Panc1 (cell line): ENCODE data around the gene RABL6.

Source experiments
- POLR2AphosphoS5 ChIP-seq: IDR thresholded peaks from 2 replicates; pipeline ENCODE4 v1.6.1; 2012; ENCODE audit warnings: mild to moderate bottlenecking, low read depth, low read length, moderate library complexity
- TCF7L2 ChIP-seq: IDR thresholded peaks from 2 replicates; pipeline ENCODE4 v1.6.1; 2011; ENCODE audit warnings: mild to moderate bottlenecking, low read depth, low read length, inconsistent platforms
- TF ChIP-seq, protein P1 (sequence below): fragments of 450-650 bp; IDR thresholded peaks from 2 replicates; pipeline ENCODE4 v1.5.1; 2017; ENCODE audit warnings: mild to moderate bottlenecking

DNA sequence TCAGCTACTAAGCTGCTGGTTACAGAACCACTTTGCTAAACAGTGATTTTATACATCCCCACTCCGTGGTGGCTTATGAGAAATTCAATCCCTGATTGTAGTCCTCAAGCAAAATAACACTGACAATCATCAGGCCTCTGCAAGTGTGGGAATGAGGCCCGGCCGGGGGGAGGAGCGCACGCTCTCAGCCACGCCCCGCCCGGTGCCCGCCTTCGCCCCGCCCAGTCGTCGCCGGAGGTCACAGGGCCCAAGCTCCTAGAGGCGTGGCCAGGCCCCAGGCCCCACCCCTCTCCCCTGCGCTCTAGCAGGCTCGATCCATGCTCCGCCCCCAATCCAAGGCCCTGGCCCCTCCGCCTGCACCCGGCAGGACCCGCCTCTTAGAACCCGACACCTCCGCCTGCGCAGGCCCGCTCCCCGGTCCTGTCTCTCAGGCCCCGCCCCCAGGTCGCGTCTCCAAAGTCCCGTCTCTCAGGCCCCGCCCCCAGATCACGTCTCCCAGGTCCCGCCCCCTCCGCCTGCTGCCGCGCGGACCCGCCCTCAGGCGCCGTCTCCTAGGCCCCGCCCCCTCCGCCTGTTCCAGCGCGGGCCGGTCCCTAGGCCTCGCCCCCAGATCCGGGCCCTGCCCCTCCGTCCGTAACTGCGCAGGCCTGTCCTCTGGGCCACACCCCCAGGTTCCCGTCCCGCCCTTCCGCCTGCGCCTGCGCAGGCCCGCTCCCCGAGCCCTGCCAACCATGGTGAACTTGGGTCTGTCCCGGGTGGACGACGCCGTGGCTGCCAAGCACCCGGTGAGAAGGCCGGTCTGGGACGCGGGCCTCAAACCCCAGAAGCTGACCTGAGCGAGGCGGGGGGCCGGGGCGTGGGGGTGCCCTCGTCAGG, 16.9 kb upstream of the RABL6 start, which contains the start of gene TMEM141:
- TF ChIP-seq POLR2AphosphoS5 (peak; percentile 63), TCF7L2 (no peak)
- TF ChIP-seq, protein P1, sequence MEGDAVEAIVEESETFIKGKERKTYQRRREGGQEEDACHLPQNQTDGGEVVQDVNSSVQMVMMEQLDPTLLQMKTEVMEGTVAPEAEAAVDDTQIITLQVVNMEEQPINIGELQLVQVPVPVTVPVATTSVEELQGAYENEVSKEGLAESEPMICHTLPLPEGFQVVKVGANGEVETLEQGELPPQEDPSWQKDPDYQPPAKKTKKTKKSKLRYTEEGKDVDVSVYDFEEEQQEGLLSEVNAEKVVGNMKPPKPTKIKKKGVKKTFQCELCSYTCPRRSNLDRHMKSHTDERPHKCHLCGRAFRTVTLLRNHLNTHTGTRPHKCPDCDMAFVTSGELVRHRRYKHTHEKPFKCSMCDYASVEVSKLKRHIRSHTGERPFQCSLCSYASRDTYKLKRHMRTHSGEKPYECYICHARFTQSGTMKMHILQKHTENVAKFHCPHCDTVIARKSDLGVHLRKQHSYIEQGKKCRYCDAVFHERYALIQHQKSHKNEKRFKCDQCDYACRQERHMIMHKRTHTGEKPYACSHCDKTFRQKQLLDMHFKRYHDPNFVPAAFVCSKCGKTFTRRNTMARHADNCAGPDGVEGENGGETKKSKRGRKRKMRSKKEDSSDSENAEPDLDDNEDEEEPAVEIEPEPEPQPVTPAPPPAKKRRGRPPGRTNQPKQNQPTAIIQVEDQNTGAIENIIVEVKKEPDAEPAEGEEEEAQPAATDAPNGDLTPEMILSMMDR, result no peak
